ENCODE results near the gene PLAAT3. TPM values are rescaled to one million over a fixed set of nuclear protein-coding genes. Genes with fewer than 3 reads are reported as not detected.
"Not testable (repeated sequence)": the region's sequence is repeated elsewhere in the genome, so short reads cannot be mapped to it uniquely, and the experiment has no call there.

Gene PLAAT3
- 3.5 and 4.6 TPM in 2 replicates for total RNA-seq (2014; rRNA removed; shearing (Covaris generic))
- polyA plus RNA-seq (2015; cell fraction: cytosol; rRNA removed), result 8.6 and 9.8 TPM in 2 replicates
- 2.1 and 2.6 TPM in 2 replicates for polyA plus RNA-seq (2015; cell fraction: nucleus; rRNA removed)

DNA sequence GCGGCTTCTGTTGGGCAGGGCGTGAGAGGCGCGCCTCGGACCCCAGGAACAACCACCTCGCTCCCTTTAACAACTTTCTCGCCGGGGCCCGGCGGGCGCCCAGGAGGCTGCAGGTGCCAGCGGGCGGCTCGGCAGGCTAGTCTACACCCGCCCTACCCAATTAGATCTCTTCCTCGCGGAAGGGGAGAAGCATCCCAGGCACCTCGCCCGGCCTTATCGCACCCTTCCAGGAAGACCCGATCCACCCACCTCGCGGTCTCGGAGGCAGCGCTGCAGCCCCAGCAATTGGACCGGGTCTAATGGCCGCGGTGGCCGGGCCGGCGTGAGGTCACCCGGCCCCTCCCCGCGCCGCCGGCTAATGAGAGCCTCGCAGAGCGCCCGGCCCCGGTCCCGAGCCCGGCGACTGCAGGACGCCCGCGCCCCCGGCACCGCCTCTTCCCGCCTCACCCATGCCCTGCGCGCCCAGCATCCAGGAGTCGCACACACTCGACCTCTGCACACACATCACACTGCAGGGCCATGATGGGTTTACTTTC lies at the start of gene PLAAT3:
TSS of gene PLAAT3 (minus strand) at position 298 of the 536 bp plus-strand sequence. CDS start 419 bp downstream, outside the sequence.
- in situ Hi-C loops (cut with HindIII; ENCODE audit: low pct_unique_long_range_greater_than_20kb, low sequenced_read_pairs), result no loop called here
- DNase-seq (ENCODE audit: low read depth, low spot score), result peak; percentile 7

DNA sequence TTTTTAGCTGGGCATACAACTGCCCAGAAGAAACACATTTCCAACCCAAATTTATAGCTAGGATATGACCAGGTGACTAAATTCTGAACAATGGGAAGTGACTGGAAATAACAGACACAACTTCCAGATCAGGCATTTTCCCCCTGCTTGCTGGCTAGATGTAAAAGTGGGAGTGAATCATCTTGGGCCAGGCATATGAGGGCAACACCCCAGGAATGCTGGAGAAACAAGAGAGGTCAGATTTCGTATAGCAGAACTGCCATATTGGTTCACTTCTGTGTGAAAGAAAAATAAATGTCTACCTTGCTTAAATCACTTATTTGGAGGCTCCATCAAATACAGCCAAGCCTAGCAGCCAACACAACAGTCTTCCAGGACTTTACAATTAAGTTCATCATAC lies 49.6 kb upstream of the PLAAT3 start:
- in situ Hi-C loops (cut with HindIII; ENCODE audit: low pct_unique_long_range_greater_than_20kb, low sequenced_read_pairs), result no loop called here
- no peak for DNase-seq (ENCODE audit: low read depth, low spot score)

DNA sequence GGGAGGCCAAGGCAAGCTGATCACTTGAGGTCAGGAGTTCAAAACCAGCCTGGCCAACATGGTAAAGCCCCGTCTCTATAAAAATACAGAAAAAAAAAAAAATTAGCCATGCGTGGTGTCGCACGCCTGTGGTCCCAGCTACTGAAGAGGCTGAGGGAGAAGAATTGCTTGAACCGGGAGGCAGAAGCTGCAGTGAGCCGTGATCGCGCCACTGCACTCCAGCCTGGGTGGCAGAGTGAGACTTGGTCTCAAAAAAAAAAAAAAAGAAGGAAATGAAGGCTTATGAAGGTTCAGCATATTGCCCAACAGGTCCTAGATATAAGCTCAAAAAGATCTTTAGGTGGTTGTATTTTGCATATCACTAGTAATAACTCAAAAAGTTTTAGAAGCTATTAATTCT lies 46.7 kb upstream of the PLAAT3 start:
- in situ Hi-C loops (cut with HindIII; ENCODE audit: low pct_unique_long_range_greater_than_20kb, low sequenced_read_pairs), result no loop called here

DNA sequence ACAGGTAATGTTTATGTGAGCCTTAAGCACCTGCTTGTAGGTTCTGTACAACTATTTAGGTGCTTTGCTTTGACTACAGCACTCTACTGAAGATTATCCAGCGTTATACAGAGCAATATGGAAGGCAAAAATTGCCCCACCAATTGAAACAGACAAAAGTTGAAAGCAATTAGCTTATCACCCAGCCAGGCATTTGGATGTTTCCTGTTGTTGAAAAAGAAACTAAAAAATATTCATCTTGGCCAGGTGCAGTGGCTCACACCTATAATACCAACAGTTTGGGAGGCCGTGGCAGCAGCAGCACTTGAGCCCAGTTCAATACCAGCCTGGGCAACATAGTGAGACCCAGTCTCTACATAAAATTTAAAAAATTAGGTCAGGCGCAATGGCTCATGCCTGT lies 38.4 kb upstream of the PLAAT3 start:
- no peak for DNase-seq (ENCODE audit: low read depth, low spot score)
- in situ Hi-C loops (cut with HindIII; ENCODE audit: low pct_unique_long_range_greater_than_20kb, low sequenced_read_pairs), result no loop called here

More for the DNA sequence above, 46.7 kb upstream of the PLAAT3 start:
- no peak for DNase-seq (ENCODE audit: low read depth, low spot score)

DNA sequence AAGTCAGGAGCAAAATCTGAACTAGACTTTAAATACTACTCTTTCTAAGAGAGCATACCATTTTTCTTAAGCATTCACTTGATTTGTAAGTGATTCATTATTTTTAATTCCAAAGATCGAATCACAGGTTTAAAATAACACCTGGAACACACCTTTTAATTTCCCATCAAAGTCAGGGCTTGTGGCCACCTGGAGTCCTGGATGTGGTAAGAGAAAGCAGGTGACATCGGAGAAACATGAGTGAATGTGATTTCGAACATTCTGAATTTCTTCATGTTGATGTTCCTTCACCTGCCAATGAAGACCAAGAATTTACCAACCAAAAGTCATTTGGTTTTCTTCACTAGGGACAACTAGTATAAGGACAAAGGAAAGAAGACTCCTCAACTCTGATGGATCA lies 29.0 kb upstream of the PLAAT3 start:
- DNase-seq (ENCODE audit: low read depth, low spot score), result no peak
- in situ Hi-C loops (cut with HindIII; ENCODE audit: low pct_unique_long_range_greater_than_20kb, low sequenced_read_pairs), result no loop called here

DNA sequence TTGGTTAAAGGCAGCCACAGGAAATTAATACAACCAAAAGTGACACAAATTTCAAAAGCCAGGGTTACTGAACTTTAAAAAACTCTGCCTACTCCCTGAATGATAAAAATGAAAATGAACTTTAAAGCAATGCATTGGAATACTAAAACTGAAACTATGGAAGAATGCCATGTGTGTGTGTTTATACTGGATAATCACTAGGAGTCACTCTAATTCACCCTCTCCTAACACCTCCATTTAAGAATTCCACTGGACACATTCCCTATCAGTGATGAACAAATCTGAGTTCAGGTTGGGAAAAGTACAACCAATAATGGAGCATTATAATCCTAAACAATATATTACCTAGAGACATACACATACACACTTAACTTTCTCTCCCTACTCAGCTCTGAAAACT lies 27.5 kb upstream of the PLAAT3 start:
- in situ Hi-C loops (cut with HindIII; ENCODE audit: low pct_unique_long_range_greater_than_20kb, low sequenced_read_pairs), result no loop called here
- DNase-seq (ENCODE audit: low read depth, low spot score), result no peak

DNA sequence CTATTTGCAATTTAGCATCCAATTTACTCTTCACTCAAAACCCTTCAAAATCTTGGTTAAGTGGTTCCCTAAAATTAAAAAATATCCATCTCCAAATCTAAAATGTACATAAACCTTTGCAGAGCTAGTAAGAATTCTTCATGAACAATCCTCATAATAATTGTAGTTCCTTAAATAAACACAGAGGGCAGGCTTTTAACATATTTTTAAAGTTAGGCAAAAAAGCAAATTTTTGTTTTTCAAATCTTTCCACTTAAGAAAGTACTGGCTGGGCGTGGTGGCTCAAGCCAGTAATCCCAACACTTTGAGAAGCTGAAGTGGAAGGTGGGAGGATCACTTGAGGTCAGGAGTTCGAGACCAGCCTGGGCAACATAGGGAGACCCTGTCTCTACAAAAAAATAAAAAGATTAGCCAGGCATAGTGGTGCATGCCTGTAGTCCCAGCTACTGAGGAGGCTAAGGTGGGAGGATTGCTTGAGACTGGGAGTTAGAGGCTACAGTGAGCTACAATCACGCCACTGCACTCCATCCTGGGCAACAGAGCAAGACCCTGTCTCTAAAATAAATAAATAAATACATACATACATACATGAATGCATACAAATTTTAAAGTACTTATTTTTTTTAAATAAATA lies 25.1 kb upstream of the PLAAT3 start:
- in situ Hi-C loops (cut with HindIII; ENCODE audit: low pct_unique_long_range_greater_than_20kb, low sequenced_read_pairs), result no loop called here
- DNase-seq (ENCODE audit: low read depth, low spot score), result peak; percentile 14

DNA sequence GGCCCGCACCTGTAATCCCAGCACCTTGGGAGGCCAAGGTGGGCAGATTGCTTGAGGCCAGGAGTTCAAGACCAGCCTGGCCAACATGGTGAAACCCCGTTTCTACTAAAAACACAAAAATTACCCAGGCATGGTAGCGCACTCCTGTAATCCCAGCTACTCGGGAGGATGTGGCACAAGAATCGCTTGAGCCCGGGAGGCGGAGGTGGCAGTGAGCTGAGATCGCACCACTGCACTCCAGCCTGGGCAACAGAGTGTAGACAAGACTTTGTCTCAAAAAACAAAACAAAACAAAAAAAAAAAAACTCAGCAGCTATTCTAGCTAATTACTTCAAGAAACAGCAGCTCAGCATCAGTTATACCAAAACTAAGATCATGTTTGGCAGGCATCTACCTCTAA lies 24.2 kb upstream of the PLAAT3 start:
- in situ Hi-C loops (cut with HindIII; ENCODE audit: low pct_unique_long_range_greater_than_20kb, low sequenced_read_pairs); DNase-seq (ENCODE audit: low read depth, low spot score): not testable (repeated sequence)

DNA sequence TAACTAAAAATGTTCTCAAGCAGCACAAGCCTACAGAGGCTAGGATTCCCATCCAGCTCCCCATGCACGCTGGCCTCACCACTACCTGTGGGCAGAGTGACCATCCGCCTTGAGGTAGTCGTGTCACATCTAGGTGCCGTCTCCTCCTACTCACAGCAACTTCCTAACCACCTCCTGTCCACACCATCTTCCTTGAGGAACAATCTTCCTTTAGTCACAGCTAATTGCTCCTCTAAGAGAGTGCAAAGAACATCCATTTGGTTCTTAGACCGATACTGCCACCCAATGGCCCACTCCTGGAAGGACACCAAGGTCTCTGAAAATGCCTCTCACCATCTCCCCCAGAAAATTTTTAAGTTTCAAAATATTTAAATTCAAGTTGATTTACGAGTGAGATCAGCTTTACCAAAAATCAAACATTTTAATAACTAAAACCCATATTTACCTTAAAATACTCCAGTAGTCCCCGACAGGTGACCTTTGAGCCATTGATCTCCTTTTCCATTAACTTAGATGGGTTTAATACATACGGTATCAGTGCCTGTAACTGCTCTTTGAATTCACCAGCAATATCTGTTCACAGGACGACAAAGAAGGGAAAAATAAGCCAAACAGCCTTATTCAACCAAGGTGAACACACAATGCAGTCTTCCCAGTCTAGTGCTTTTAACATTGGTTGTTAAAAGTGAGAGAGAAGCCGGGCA lies 21.7 kb upstream of the PLAAT3 start:
- peak; percentile 68 for DNase-seq (ENCODE audit: low read depth, low spot score)
- in situ Hi-C loops (cut with HindIII; ENCODE audit: low pct_unique_long_range_greater_than_20kb, low sequenced_read_pairs), result no loop called here

DNA sequence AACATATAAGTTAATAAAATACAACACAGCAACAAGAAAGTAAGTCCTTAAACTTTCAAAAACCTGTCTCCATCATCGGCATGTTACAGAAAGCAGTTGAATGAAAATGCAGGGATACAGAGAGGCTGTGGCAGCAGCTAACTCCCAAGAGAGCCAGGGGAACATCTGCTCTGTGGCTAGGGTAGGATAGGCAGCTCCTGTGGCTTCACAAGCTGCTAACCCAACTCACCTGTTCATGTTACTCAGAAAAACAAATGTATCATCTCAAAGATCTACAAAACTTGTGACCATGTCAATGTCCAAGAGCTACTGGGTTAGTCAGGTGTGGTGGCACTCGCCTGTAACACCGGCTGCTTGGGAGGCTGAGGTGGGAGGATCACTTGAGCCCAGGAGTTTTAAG lies 15.2 kb upstream of the PLAAT3 start:
- no peak for DNase-seq (ENCODE audit: low read depth, low spot score)
- in situ Hi-C loops (cut with HindIII; ENCODE audit: low pct_unique_long_range_greater_than_20kb, low sequenced_read_pairs), result no loop called here

DNA sequence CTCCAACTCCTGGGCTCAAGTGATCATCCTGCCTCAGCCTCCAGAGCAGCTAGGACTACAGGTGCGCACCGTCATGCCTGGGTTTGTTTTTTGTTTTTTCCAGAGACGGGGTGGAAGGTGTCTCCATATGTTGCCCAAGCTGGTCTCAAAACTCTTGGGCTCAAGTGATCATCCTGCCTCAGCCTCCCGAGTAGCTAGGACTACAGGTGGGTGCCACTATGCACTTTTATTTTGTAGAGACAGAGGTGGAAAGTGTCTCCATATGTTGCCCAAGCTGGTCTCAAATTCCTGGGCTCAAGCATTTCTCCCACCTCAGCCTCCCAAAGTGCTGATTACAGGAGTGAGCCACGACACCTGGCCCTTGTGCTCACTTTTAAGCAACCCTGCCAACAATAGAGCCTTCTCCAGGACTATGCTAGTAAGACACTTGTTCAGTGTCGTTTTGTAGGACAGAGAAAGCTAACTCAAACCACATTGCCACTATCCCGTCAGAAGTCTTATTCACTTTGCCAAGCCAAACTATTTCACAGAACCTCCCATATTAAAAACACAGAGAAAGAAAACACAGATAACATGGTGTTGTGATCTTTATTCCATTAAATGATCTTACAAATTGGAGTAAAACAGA lies 9.4 kb upstream of the PLAAT3 start:
- DNase-seq (ENCODE audit: low read depth, low spot score), result no peak
- in situ Hi-C loops (cut with HindIII; ENCODE audit: low pct_unique_long_range_greater_than_20kb, low sequenced_read_pairs), result no loop called here

DNA sequence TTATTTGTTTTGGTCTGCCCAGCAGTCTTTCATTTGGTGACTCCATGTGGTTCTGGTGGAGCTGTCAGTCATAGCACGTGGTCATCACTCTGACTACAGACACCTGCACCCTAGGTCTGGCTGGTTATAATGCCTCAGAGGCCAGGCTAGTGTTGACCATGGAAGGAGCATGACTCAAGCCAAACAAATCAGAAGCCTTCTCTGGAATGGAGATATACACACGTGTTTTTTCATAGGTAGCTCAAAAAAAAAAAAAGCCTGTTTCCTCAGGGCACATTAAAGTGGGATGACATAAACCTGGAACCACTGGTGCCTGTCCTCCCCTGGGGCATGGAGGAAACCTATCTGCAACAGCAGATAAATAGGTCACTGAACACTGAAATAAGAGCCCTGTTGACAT lies 8.1 kb upstream of the PLAAT3 start:
- in situ Hi-C loops (cut with HindIII; ENCODE audit: low pct_unique_long_range_greater_than_20kb, low sequenced_read_pairs), result no loop called here
- DNase-seq (ENCODE audit: low read depth, low spot score), result no peak

DNA sequence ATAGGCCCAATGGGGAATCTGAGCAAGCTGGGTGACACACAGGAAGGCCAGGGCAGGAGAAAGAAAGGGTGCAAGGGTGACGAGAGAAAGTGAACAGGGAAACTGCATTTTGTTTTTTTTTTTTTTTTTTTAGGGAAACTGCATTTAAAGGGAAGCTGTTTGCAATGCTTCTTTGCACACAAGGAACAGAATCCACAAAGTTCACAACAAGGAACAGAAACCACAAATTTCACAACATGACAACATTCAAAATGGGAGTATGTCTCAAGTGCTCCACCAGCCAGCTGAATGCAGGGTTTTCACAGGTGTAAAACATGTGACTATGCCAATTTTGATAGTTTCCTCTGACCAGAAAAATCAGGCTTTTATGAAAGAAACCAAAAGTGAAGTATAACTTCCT lies 6.8 kb upstream of the PLAAT3 start:
- peak; percentile 9 for DNase-seq (ENCODE audit: low read depth, low spot score)
- in situ Hi-C loops (cut with HindIII; ENCODE audit: low pct_unique_long_range_greater_than_20kb, low sequenced_read_pairs), result no loop called here

DNA sequence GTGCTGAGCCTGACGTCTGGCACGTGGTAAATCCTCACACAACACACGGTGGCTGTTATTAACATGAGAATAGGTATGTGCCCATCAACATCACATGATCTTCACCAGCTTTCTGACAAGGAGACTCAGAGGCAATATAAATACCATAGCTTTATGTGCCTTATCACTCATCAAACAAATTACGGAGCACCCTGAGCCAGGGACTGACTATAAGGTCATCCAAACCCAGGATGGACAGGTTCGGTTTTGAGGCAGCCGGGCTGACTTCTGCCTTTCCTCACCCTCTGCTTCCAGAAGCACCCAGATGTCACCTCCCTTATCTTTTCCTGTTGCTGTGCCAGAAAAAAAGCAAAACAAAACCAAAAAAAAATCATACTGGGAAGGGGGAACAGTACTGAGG lies 5.7 kb upstream of the PLAAT3 start:
- no peak for DNase-seq (ENCODE audit: low read depth, low spot score)
- in situ Hi-C loops (cut with HindIII; ENCODE audit: low pct_unique_long_range_greater_than_20kb, low sequenced_read_pairs), result no loop called here

DNA sequence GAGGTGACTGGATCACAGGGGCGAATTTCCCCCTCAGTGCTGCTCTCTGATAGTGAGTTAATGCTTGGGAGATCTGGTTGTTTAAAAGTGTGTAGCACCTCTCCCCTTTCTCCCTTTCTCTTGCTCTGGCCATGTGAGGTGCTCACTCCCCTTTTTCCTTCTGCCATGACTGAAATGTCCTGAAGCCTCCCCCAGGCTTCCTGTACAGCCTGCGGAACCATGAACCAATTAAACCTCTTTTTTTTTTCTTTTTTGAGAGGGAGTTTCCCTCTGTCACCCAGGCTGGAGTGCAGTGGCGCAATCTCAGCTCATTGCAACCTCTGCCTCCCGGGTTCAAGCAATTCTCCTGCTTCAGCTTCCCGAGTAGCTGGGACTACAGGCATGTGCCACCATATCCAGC lies 3.5 kb upstream of the PLAAT3 start:
- in situ Hi-C loops (cut with HindIII; ENCODE audit: low pct_unique_long_range_greater_than_20kb, low sequenced_read_pairs); DNase-seq (ENCODE audit: low read depth, low spot score): not testable (repeated sequence)

DNA sequence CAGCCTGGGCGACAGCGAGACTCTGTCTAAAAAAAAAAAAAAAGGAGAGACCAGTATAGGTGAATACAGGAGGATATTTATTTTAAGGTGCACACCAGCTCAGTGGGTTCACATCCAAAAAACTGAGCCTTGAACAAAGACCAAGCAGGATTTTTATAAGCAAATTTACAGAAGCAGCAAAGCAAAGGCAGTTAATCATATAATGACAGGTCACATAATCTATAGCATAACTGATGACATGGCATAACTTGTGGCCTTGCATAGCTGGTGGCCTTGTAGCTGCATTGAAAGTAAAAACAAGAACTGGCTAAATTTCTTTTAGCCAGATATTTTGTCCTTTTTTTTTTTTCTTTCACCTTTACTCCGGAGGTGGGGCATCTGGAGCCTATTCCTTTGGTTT lies 2.7 kb upstream of the PLAAT3 start:
- DNase-seq (ENCODE audit: low read depth, low spot score), result no peak

DNA sequence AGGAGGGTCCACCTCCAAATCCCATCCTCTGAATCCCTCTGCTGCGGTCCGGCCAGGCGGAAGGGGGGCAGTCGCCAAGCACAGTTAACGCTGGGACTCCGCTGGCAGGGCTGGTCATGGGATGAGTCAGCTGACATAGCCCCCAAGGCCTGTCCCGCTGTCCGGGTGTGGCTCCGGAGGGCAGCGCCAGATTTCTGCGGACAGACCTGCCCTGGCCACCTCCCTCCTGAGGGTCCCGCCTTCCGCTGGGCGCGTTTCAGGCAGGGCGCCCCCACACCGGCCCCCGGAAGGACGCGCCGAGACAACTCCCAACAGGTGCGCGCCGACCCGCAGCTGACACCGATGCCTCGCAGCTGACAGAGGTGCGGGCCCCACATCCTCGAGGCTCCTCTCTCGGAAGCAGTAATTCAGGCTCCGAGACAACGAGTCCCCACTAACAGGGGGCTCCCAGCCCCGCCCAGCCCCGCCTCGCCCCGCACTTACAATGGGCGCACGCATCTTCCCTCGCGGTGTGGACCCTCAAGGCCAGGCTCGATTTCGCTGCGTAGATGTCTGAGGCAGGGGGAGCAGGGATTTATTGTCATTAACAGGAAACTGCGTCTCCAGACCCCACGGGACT lies 607 bp downstream of the PLAAT3 start:
- in situ Hi-C loops (cut with HindIII; ENCODE audit: low pct_unique_long_range_greater_than_20kb, low sequenced_read_pairs), result no loop called here
- DNase-seq (ENCODE audit: low read depth, low spot score), result no peak

More for the DNA sequence above, 2.7 kb upstream of the PLAAT3 start:
- in situ Hi-C loops (cut with HindIII; ENCODE audit: low pct_unique_long_range_greater_than_20kb, low sequenced_read_pairs), result no loop called here

DNA sequence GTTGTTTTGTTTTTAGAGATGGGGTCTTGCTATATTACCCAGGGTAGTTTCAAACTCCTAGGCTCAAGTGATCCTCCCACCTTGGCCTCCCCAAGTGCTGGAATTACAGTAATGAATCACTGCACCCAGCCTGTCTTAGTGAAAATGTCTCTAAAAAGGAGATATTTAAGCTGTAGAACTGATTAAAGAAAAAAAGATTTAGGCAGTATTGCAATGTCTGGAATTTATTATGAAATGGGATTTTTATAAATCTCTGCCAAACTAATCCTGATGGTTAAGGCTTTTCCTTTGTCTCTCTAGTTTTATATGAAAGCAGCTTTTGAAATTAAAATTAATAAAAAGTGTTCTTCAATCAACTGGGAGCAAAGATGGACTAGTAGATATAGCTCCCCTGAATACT lies 2.1 kb downstream of the PLAAT3 start:
- in situ Hi-C loops (cut with HindIII; ENCODE audit: low pct_unique_long_range_greater_than_20kb, low sequenced_read_pairs), result no loop called here
- no peak for DNase-seq (ENCODE audit: low read depth, low spot score)

All from SK-MEL-5 (cell line).